ENCODE measurements around the gene DBT. TPM values are rescaled to one million over a fixed set of nuclear protein-coding genes. Genes with fewer than 3 reads are reported as not detected.

DBT gene
- total RNA-seq, 1 donor from 2014 or later, result 15.7 TPM

DNA sequence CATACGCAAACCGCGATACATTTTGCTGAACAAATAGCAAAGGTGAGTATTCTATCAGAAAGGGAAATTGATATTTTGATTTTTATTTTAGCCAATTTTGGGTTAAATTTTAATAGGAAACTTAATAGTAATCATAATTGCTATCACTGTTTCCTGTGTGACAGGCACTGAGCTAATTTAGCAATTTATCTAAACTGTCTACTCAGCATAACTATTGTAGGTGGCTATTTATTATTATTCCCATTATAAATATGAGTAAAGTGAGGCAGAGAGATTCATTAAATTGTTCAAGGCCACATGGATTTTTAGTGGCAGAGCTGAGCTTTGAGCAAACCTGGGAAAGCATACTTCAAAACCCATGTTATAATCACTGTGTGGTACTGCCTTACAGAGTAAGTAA is 37.5 kb upstream of the DBT start:
- Histone ChIP-seq H3K36me3 (peaks cover 96% of the 10 kb centered on the region), H3K27ac (no peak overlapping the region), H3K4me1 (no peaks in the 10 kb centered on the region), H3K9me3 (no peaks in the 10 kb centered on the region), H3K27me3 (no peaks in the 10 kb centered on the region), H3K4me3 (no peak overlapping the region)
- ATAC-seq (no peak), DNase-seq (no peak)
- TF ChIP-seq, protein P1, sequence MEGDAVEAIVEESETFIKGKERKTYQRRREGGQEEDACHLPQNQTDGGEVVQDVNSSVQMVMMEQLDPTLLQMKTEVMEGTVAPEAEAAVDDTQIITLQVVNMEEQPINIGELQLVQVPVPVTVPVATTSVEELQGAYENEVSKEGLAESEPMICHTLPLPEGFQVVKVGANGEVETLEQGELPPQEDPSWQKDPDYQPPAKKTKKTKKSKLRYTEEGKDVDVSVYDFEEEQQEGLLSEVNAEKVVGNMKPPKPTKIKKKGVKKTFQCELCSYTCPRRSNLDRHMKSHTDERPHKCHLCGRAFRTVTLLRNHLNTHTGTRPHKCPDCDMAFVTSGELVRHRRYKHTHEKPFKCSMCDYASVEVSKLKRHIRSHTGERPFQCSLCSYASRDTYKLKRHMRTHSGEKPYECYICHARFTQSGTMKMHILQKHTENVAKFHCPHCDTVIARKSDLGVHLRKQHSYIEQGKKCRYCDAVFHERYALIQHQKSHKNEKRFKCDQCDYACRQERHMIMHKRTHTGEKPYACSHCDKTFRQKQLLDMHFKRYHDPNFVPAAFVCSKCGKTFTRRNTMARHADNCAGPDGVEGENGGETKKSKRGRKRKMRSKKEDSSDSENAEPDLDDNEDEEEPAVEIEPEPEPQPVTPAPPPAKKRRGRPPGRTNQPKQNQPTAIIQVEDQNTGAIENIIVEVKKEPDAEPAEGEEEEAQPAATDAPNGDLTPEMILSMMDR (IDR thresholded peaks at IDR 0.05), result no peak
- intact Hi-C loops (cut with DNase I), result no loop called here

DNA sequence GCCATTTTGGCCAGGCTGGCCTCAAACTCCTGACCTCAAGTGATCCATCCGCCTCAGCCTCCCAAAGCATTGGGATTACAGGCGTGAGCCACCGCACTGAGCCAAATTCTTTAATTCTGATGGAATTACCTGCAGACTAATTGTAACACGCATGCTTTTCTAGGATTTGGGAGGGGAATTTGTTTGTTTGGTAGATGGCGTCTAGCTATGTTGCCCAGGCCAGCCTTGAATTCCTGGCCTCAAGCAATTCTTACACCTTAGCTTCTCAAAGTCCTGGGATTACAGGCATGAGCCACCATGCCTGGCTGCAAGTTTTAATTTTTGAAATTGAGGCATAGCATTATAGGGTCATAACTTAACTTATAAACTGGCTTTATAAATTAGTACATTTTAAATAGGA is 35.0 kb upstream of the DBT start:
- H3K36me3 ChIP-seq, result peaks cover 96% of the 10 kb centered on the region
- H3K4me3 ChIP-seq, result no peak overlapping the region

DNA sequence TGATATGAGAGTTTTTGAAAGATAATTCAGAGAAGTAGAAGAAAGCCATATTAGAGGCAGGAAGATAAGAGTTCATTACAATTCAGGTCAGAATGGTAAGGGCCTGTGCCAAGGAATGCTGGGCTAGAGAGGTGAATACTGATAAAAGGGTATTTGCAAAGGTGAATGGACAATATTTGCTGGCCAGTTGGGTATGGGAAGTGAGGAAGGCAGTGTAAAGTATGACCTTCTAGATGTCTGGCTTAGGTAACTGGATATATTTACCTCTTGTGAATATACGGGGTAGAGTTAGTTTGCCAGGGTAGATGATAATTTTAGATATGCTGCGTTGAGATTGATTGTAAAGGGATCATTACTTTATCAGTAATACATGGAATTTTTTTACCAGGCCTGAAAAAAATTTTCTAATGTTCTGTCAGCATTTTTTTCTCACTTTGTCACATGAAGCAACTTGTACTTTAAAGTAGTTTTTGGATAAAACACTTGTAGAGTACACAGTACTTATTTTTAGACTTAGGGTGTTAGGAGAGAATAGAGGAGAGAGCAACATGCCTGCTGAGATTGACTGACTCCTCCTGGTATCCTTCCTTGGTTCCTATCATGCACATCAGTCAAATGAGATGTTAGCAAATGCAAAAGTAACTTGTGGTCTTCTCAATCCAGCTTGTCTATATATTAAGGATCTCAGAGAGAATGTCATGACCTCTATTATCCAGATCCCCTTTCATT is 30.5 kb upstream of the DBT start:
- Histone ChIP-seq H3K27me3 (no peaks in the 10 kb centered on the region), H3K4me3 (no peak overlapping the region), H3K9me3 (no peaks in the 10 kb centered on the region), H3K4me1 (no peaks in the 10 kb centered on the region), H3K36me3 (peaks cover 97% of the 10 kb centered on the region), H3K27ac (no peak overlapping the region)
- intact Hi-C loops (cut with DNase I), result no loop called here
- ATAC-seq (no peak), DNase-seq (no peak)
- TF ChIP-seq, protein P1 (IDR thresholded peaks at IDR 0.05), result no peak

More for the DNA sequence above, 35.0 kb upstream of the DBT start:
- ATAC-seq, result no peak
- Histone ChIP-seq H3K27me3 (no peaks in the 10 kb centered on the region), H3K27ac (no peak overlapping the region), H3K9me3 (no peaks in the 10 kb centered on the region), H3K4me1 (no peaks in the 10 kb centered on the region)
- no peak for DNase-seq
- intact Hi-C loops (cut with DNase I), result no loop called here
- TF ChIP-seq, protein P1 (IDR thresholded peaks at IDR 0.05), result no peak

DNA sequence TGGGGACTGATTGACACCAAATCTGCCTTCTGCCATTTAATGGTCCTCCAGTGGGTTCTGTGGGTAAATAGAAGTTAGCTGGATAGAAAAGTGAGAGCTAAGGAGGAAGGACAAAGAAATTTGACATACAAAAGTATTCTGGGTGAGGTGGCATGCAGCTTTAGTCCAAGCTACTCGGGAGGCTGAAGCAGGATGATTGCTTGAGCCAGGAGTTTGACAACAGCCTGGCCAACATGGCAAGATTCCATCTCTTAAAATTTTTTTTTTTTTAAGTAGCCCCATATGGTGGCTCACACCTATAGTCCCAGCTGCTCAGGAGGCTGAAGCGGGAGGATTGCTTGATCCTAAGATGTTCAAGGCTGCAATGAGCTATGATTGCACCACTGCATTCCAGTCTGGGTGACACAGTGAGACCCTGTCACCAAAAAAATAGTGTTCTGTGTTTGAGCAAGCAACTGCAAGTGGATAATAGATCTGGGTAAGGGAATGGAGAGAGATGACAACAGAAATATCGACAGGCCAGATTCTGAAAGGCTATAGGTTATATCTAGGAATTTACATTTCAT is 29.8 kb upstream of the DBT start:
- Histone ChIP-seq H3K36me3 (peaks cover 95% of the 10 kb centered on the region), H3K4me3 (no peak overlapping the region), H3K27me3 (no peaks in the 10 kb centered on the region), H3K4me1 (no peaks in the 10 kb centered on the region), H3K27ac (no peak overlapping the region), H3K9me3 (no peaks in the 10 kb centered on the region)
- TF ChIP-seq, protein P1 (IDR thresholded peaks at IDR 0.05), result no peak
- intact Hi-C loops (cut with DNase I), result no loop called here
- no peak for ATAC-seq
- DNase-seq, result no peak

DNA sequence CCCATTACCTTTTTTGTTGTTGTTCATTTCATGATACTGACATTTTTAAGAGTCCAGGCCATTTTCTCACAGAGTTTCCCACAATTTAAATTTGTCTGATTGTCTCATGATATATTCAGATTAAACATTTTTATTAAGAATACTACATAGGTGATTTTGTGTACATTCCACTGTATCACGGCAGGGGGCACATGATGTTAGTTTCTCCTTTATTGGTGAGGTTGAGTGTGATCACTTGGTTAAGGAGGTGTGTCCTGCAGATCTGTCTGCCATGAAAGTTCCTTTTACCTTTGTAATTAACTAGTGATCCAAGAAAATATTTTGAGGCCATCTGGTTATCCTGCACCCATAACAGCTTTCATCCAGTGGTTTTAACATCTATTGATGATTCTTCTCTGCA is 28.2 kb upstream of the DBT start:
- TF ChIP-seq, protein P1 (IDR thresholded peaks at IDR 0.05), result no peak
- H3K4me3 ChIP-seq, result no peak overlapping the region
- no peaks in the 10 kb centered on the region for H3K9me3 ChIP-seq
- no peak for ATAC-seq
- no peaks in the 10 kb centered on the region for H3K4me1 ChIP-seq
- peaks cover 96% of the 10 kb centered on the region for H3K36me3 ChIP-seq
- no peak overlapping the region for H3K27ac ChIP-seq
- no peaks in the 10 kb centered on the region for H3K27me3 ChIP-seq
- DNase-seq, result no peak
- intact Hi-C loops (cut with DNase I), result no loop called here

Data from upper lobe of right lung (tissue), 1 donor.